ENCODE data around the gene RGS6.

The RGS6 gene

GRCh38 chr14:72217135-72217534 is 284.9 kb downstream of the RGS6 start:
- no peak for TF ChIP-seq CTCF (IDR thresholded peaks at IDR 0.05; ENCODE audit: extremely low read depth, insufficient read depth, missing control alignments)
- in situ Hi-C loops (cut with MboI; ENCODE audit: low pct_unique_long_range_greater_than_20kb, low sequenced_read_pairs, unreplicated experiment) = no loop called here
- DNase-seq (ENCODE audit: low spot score) = no peak

- in situ Hi-C loops (cut with MboI; ENCODE audit: low pct_unique_long_range_greater_than_20kb, low sequenced_read_pairs, unreplicated experiment) = no loop called here
- DNase-seq (ENCODE audit: low spot score) = no peak
- TF ChIP-seq CTCF (IDR thresholded peaks at IDR 0.05; ENCODE audit: extremely low read depth, insufficient read depth, missing control alignments) = no peak
Observed at GRCh38 chr14:72222046-72222445, 289.8 kb downstream of the RGS6 start.

GRCh38 chr14:72236629-72237028 is 304.4 kb downstream of the RGS6 start:
- no peak for TF ChIP-seq CTCF (IDR thresholded peaks at IDR 0.05; ENCODE audit: extremely low read depth, insufficient read depth, missing control alignments)

GRCh38 chr14:72237722-72238666 is 305.8 kb downstream of the RGS6 start:
- no peak for DNase-seq (ENCODE audit: low spot score)
- no peak for TF ChIP-seq CTCF (IDR thresholded peaks at IDR 0.05; ENCODE audit: extremely low read depth, insufficient read depth, missing control alignments)
- in situ Hi-C loops (cut with MboI; ENCODE audit: low pct_unique_long_range_greater_than_20kb, low sequenced_read_pairs, unreplicated experiment) = no loop called here

More at GRCh38 chr14:72236629-72237028, 304.4 kb downstream of the RGS6 start:
- in situ Hi-C loops (cut with MboI; ENCODE audit: low pct_unique_long_range_greater_than_20kb, low sequenced_read_pairs, unreplicated experiment) = no loop called here
- no peak for DNase-seq (ENCODE audit: low spot score)

GRCh38 chr14:72243309-72244293 is 311.4 kb downstream of the RGS6 start:
- no peak for TF ChIP-seq CTCF (IDR thresholded peaks at IDR 0.05; ENCODE audit: extremely low read depth, insufficient read depth, missing control alignments)
- DNase-seq (ENCODE audit: low spot score) = no peak
- in situ Hi-C loops (cut with MboI; ENCODE audit: low pct_unique_long_range_greater_than_20kb, low sequenced_read_pairs, unreplicated experiment) = no loop called here

- DNase-seq (ENCODE audit: low spot score) = no peak
- TF ChIP-seq CTCF (IDR thresholded peaks at IDR 0.05; ENCODE audit: extremely low read depth, insufficient read depth, missing control alignments) = no peak
- in situ Hi-C loops (cut with MboI; ENCODE audit: low pct_unique_long_range_greater_than_20kb, low sequenced_read_pairs, unreplicated experiment) = no loop called here
Observed at GRCh38 chr14:72247896-72248465, 315.8 kb downstream of the RGS6 start.

Measured in GM13977 (cell line).